Neural cell (in vitro differentiated cells): Measurements from ENCODE around the gene OR1N2. TPM values are rescaled to one million over a fixed set of nuclear protein-coding genes. Genes with fewer than 3 reads are reported as not detected.

Experiments
- polyA plus RNA-seq: library from polyadenylated mRNA; depleted of rRNA; stranded (reverse); fragments of >200 nt; gene quantifications from 2 replicates; pipeline ENCODE4 v1.2.3, GENCODE V29; 2014

The OR1N2 gene
- polyA plus RNA-seq, 1 donor from 2014 or later: not detected

Other genes with a start within 250 kb of the OR1N2 start
- 0.17 TPM in 1 of 2 replicates, not detected in the other for gene PTGS1, start 182.1 kb upstream of the OR1N2 start, polyA plus RNA-seq
- gene OR1J1, start 75.2 kb upstream of the OR1N2 start, polyA plus RNA-seq: not detected in 2 replicates
- gene OR1J2, start 42.3 kb upstream of the OR1N2 start, polyA plus RNA-seq: not detected in 2 replicates
- not detected in 2 replicates for gene OR1J4, start 34.0 kb upstream of the OR1N2 start, polyA plus RNA-seq
- gene OR1N1, start 25.8 kb upstream of the OR1N2 start, polyA plus RNA-seq: not detected in 2 replicates
- gene OR1L8, start 30.3 kb downstream of the OR1N2 start, polyA plus RNA-seq: 0.73 TPM in 1 of 2 replicates, not detected in the other
- not detected in 2 replicates for gene OR1Q1, start 61.6 kb downstream of the OR1N2 start, polyA plus RNA-seq
- not detected in 2 replicates for gene OR1B1, start 104.5 kb downstream of the OR1N2 start, polyA plus RNA-seq
- not detected in 2 replicates for gene OR1L1, start 108.6 kb downstream of the OR1N2 start, polyA plus RNA-seq
- gene OR1L3, start 122.0 kb downstream of the OR1N2 start, polyA plus RNA-seq: not detected in 2 replicates
- gene OR1L4, start 170.9 kb downstream of the OR1N2 start, polyA plus RNA-seq: not detected in 2 replicates
- not detected in 2 replicates for gene OR1L6, start 189.2 kb downstream of the OR1N2 start, polyA plus RNA-seq
- gene OR5C1, start 235.8 kb downstream of the OR1N2 start, polyA plus RNA-seq: not detected in 2 replicates
- not detected in 2 replicates for gene OR1K1, start 247.0 kb downstream of the OR1N2 start, polyA plus RNA-seq